ENCODE results near the gene GNGT1. TPM values are rescaled to one million over a fixed set of nuclear protein-coding genes. Genes with fewer than 3 reads are reported as not detected.

The GNGT1 gene
- not detected in 2 replicates for total RNA-seq

GRCh38 chr7:93906267-93906666, at the start of gene GNGT1:
TSS of gene GNGT1 (plus strand) at chr7:93906567. CDS start at chr7:93906747, 180 bp downstream.

GRCh38 chr7:93890464-93891068, 15.8 kb upstream of the GNGT1 start, which contains the start of gene TFPI2:
TSS of gene TFPI2 (minus strand) at chr7:93890753. CDS start at chr7:93890678, 75 bp downstream.

GRCh38 chr7:93921607-93922566, 15.5 kb downstream of the GNGT1 start, which contains the start of gene GNG11:
TSS of gene GNG11 (plus strand) at chr7:93921735. CDS start at chr7:93922138, 403 bp downstream.

Other genes starting within 250 kb of the GNGT1 start
- 380 and 620 TPM in 2 replicates for gene TFPI2, start 15.8 kb upstream of the GNGT1 start, total RNA-seq
- 63.4 and 106 TPM in 2 replicates for gene GNG11, start 15.2 kb downstream of the GNGT1 start, total RNA-seq
- 44.7 and 66.6 TPM in 2 replicates for gene BET1, start 97.8 kb downstream of the GNGT1 start, total RNA-seq